PC-3 (cell line): ENCODE measurements around the gene CA6. TPM values are rescaled to one million over a fixed set of nuclear protein-coding genes. Genes with fewer than 3 reads are reported as not detected.
"Not testable (repeated sequence)": the region's sequence is repeated elsewhere in the genome, so short reads cannot be mapped to it uniquely, and the experiment has no call there.

Experiments
- ATAC-seq: fragments of 200-7000 bp; cut with Tn5 transposase; 2 replicates; pipeline ENCODE4 v1.9.1; 2020; ENCODE audit warnings: mild to moderate bottlenecking, moderate library complexity
- Bru-seq: library from RNA; stranded (reverse); fragments of 400-500 nt; gene quantifications from one replicate; lab custom pipeline; 2021; lab: Mats Ljungman, UMichigan
- BruChase-seq, 2 experiments: library from RNA; stranded (reverse); fragments of 400-500 nt; gene quantifications; one replicate each; lab custom pipeline; 2021; lab: Mats Ljungman, UMichigan
- BruUV-seq: library from RNA; stranded (reverse); fragments of 400-500 nt; replicated peaks from 2 replicates; lab custom pipeline; 2021; lab: Mats Ljungman, UMichigan
- CTCF ChIA-PET: fragments of 300-600 bp; sonication (Branson Sonifier 250); formaldehyde crosslinking; loops from one replicate; lab custom pipeline; 2022; ENCODE audit warnings: antibody characterized with exemption; lab: Charles Lee
- POLR2A ChIA-PET: fragments of 300-600 bp; sonication (Branson Sonifier 250); formaldehyde crosslinking; loops from one replicate; lab custom pipeline; 2022; ENCODE audit warnings: antibody characterized with exemption; ENCODE audit not compliant: unreplicated experiment; lab: Charles Lee
- DNase-seq: peaks from one replicate; pipeline ENCODE4 v3.0.0-alpha.2; 2015
- H2AFZ ChIP-seq: fragments of 300-600 bp; sonication (generic); 2 replicates; pipeline ENCODE4 v1.6.0; 2016; ENCODE audit warnings: antibody characterized with exemption, low read length
- H3F3A ChIP-seq: fragments of 300-600 bp; sonication (generic); one replicate; pipeline ENCODE4 v1.6.0; 2017; ENCODE audit warnings: antibody characterized with exemption, low read length, control low read depth, mild to moderate bottlenecking; ENCODE audit not compliant: unreplicated experiment
- H3K27ac ChIP-seq: fragments of 300-600 bp; sonication (generic); 2 replicates; pipeline ENCODE4 v1.5.1; 2016; ENCODE audit warnings: mild to moderate bottlenecking, low read length
- H3K27me3 ChIP-seq: fragments of 300-600 bp; sonication (generic); 2 replicates; pipeline ENCODE4 v1.6.1; 2016; ENCODE audit warnings: low read length, mixed read lengths
- H3K36me3 ChIP-seq: fragments of 300-600 bp; sonication (generic); 2 replicates; pipeline ENCODE4 v1.6.1; 2016; ENCODE audit warnings: low read depth, mixed run types, low read length, mixed read lengths
- H3K4me1 ChIP-seq: fragments of 300-600 bp; sonication (generic); 2 replicates; pipeline ENCODE4 v1.5.1; 2016; ENCODE audit warnings: low read length; ENCODE audit not compliant: insufficient read depth
- H3K4me2 ChIP-seq: fragments of 300-600 bp; sonication (generic); 2 replicates; pipeline ENCODE4 v1.6.0; 2016; ENCODE audit warnings: low read length
- H3K4me3 ChIP-seq: fragments of 300-600 bp; sonication (generic); 2 replicates; pipeline ENCODE4 v1.5.1; 2016; ENCODE audit warnings: mild to moderate bottlenecking, low read length, mixed read lengths
- H3K79me2 ChIP-seq: fragments of 300-600 bp; sonication (generic); 2 replicates; pipeline ENCODE4 v1.6.1; 2017; ENCODE audit warnings: low read length, mixed read lengths
- H3K9ac ChIP-seq: fragments of 300-600 bp; sonication (generic); 2 replicates; pipeline ENCODE4 v1.6.0; 2016; ENCODE audit warnings: mild to moderate bottlenecking, low read length
- H3K9me2 ChIP-seq: fragments of 300-600 bp; sonication (generic); replicated peaks from 2 replicates; pipeline ENCODE4 v1.6.1; 2016; ENCODE audit warnings: mixed run types, low read length, mixed read lengths
- H3K9me3 ChIP-seq: fragments of 300-600 bp; sonication (generic); 2 replicates; pipeline ENCODE4 v1.6.1; 2016; ENCODE audit warnings: low read length, mixed read lengths
- H4K20me1 ChIP-seq: fragments of 300-600 bp; sonication (generic); 2 replicates; pipeline ENCODE4 v1.6.1; 2016; ENCODE audit warnings: low read length, mixed read lengths
- CTCF ChIP-seq: fragments of 300-600 bp; sonication (generic); conservative IDR thresholded peaks from 2 replicates; pipeline ENCODE4 v1.5.1; 2017; ENCODE audit warnings: antibody characterized with exemption, low read depth, mild to moderate bottlenecking, low read length
- EZH2 ChIP-seq: fragments of 300-600 bp; sonication (generic); IDR thresholded peaks from one replicate; pipeline ENCODE4 v1.6.1; 2017; ENCODE audit warnings: antibody characterized with exemption, mild to moderate bottlenecking, low read length; ENCODE audit not compliant: unreplicated experiment
- EZH2phosphoT487 ChIP-seq: fragments of 300-600 bp; sonication (generic); IDR thresholded peaks from 2 replicates; pipeline ENCODE4 v1.6.1; 2018; ENCODE audit warnings: mild to moderate bottlenecking, antibody characterized with exemption, low read length, borderline replicate concordance
- intact Hi-C: fragments of 100-400 bp; cut with micrococcal nuclease; formaldehyde crosslinking; loops from 2 replicates; pipeline ENCODE4 v1.9.0; 2023
- long read RNA-seq: library from polyadenylated mRNA; unstranded; transcript quantifications from one replicate; pipeline ENCODE4 v2.0.0, GENCODE V29; 2021; ENCODE audit not compliant: unreplicated experiment
- total RNA-seq: library from RNA; depleted of rRNA; stranded (reverse); fragments of >200 nt; gene quantifications from 2 replicates; pipeline ENCODE4 v1.2.3, GENCODE V29; 2014; rRNA removed

The CA6 gene
- total RNA-seq (0.18 TPM in 1 of 2 replicates, not detected in the other), Bru-seq, nascent RNA (percentile 7 among the genes with signal in this experiment), BruChase-seq, experiment 1, labeled RNA remaining after a 6-hour chase (percentile 5 among the genes with signal in this experiment), BruChase-seq, experiment 2, labeled RNA remaining after a 2-hour chase (not detected)
- long read RNA-seq, result 0 reads

- no peak within 1 kb of the TSS for H3K9ac ChIP-seq
- H3K27me3 ChIP-seq, result no peaks in the 10 kb centered on the region
- POLR2A ChIA-PET, result no interaction called here
- DNase-seq (no peak), ATAC-seq (no peak)
- no peaks in the 10 kb centered on the region for H4K20me1 ChIP-seq
- peaks cover 13% of the 10 kb centered on the region for H3K4me1 ChIP-seq
- H3K9me3 ChIP-seq, result no peaks in the 10 kb centered on the region
- H2AFZ ChIP-seq, result no peak within 1 kb of the TSS
- H3F3A ChIP-seq, result no peaks in the 10 kb centered on the region
- no TSS peak for BruUV-seq
- H3K27ac ChIP-seq, result no peak within 1 kb of the TSS
- no peaks in the 10 kb centered on the region for H3K36me3 ChIP-seq
- CTCF ChIA-PET, result no interaction called here
- H3K4me3 ChIP-seq, result no peak within 1 kb of the TSS
- no peak for TF ChIP-seq EZH2
- TF ChIP-seq EZH2phosphoT487, result no peak
- no peak for TF ChIP-seq CTCF
- H3K79me2 ChIP-seq, result no peaks in the 10 kb centered on the region
- H3K4me2 ChIP-seq, result no peak within 1 kb of the TSS
- no peaks in the 10 kb centered on the region for H3K9me2 ChIP-seq
- intact Hi-C loops, result no loop called here
Observed at GRCh38 chr1:8945568-8945967, at the start of gene CA6. Gene CA6, plus strand, starts transcription at chr1:8945868. Its CDS starts 19 bp downstream, at chr1:8945887.

GRCh38 chr1:8896775-8897174, 48.9 kb upstream of the CA6 start:
- DNase-seq, H3F3A ChIP-seq, H3K27ac ChIP-seq, H3K36me3 ChIP-seq, BruUV-seq, POLR2A ChIA-PET, H3K27me3 ChIP-seq, H3K4me3 ChIP-seq, H3K79me2 ChIP-seq, H3K4me2 ChIP-seq, ATAC-seq, H2AFZ ChIP-seq, H3K9me2 ChIP-seq, H3K9ac ChIP-seq, CTCF ChIA-PET, H3K9me3 ChIP-seq, intact Hi-C loops, H4K20me1 ChIP-seq: not testable (repeated sequence)
- H3K4me1 ChIP-seq, result peaks cover 10% of the 10 kb centered on the region

- ATAC-seq, H3K9me2 ChIP-seq, H3K4me3 ChIP-seq, CTCF ChIA-PET, BruUV-seq, H3K36me3 ChIP-seq, H2AFZ ChIP-seq, H3K4me2 ChIP-seq, H4K20me1 ChIP-seq, H3K27ac ChIP-seq, POLR2A ChIA-PET, DNase-seq, H3K9me3 ChIP-seq, intact Hi-C loops, H3K9ac ChIP-seq, H3K79me2 ChIP-seq, H3F3A ChIP-seq, H3K27me3 ChIP-seq: not testable (repeated sequence)
- H3K4me1 ChIP-seq, result peaks cover 12% of the 10 kb centered on the region
Observed at GRCh38 chr1:8897505-8897904, 48.2 kb upstream of the CA6 start.

GRCh38 chr1:8898418-8898817, 47.2 kb upstream of the CA6 start:
- H3K9ac ChIP-seq, H3K4me3 ChIP-seq, H3K79me2 ChIP-seq, H3F3A ChIP-seq, H3K27me3 ChIP-seq, H3K27ac ChIP-seq, intact Hi-C loops, H3K36me3 ChIP-seq, H3K9me3 ChIP-seq, H3K4me2 ChIP-seq, ATAC-seq, H3K9me2 ChIP-seq, BruUV-seq, H2AFZ ChIP-seq, H4K20me1 ChIP-seq, DNase-seq, CTCF ChIA-PET: not testable (repeated sequence)
- POLR2A ChIA-PET, result interaction anchor here (0.6 kb wide), 1 partner anchor 10 kb away, joined by 3 read pairs; no protein-coding TSS in a partner anchor
- peaks cover 21% of the 10 kb centered on the region for H3K4me1 ChIP-seq
